Activated T-cell treated with anti-CD3 and anti-CD28 coated beads for 24 hours (primary cell): Measurements from ENCODE around the gene KRT33B.

ENCODE experiments used
- DNase-seq: peaks from one replicate; pipeline ENCODE4 v3.0.0-alpha.2; 2020; ENCODE audit warnings: low read depth

The KRT33B gene

DNA sequence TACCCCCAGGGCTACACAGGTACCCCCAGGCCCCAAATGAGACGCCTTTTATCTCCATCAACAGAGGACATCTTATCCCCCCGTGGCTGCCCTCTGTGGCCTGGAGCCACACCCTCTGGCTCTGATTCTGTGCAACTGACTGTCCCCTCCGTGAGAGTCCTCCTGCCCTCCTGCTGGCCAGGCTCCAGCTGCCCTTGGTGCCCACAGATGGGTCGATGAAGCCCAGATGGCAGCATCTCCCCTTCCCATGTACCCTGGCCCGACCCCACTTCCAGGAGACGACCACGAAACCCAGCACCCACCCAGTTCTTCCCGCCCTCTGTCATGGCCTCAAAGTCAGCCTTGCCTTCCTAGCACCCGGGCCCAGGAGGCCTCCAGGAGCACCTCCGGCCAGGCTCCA is 44.5 kb downstream of the KRT33B start:
- DNase-seq = no peak

DNA sequence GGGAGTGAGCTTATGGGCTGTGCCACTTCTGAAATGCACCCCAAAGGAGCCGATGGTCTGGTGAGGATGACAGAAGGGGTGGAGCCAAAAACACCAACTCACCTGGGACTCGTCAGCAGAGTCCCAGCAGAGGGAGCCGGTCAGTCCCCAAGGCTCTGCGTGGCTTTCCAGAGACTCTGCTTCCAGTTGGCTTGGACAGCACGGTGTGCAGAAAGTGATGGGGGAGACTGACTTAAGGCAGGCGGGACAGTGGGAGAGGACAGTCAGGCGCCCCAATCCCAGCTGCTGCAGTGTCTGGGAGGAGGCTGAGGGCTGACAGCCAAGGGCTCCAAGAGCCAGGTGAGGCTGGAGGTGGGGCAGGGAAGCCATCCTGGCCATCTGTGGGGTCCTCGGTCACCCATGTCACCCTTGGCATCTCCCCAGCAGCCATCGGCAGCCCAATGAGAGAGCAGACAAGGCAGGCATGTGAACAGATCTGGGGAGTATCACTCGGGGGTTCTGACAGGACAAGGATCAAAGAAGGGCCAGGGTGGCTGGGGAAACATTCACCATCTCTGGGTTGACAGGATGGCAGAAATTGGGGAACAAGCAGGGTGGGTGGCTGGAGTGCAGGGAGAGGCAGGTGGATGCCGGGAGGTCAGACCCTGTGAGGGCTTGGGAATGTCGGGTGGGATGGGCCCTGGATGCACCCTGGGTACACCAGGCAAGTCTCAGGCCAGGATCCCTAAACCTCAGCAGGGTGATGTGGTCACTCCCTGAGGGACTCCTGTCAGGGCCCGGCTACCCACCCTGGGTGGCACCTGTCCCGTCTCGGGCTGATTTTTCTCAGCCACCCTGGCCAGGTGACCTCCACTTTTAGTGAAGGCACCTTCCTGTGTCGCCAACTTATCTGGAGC is 45.2 kb downstream of the KRT33B start:
- DNase-seq = no peak

DNA sequence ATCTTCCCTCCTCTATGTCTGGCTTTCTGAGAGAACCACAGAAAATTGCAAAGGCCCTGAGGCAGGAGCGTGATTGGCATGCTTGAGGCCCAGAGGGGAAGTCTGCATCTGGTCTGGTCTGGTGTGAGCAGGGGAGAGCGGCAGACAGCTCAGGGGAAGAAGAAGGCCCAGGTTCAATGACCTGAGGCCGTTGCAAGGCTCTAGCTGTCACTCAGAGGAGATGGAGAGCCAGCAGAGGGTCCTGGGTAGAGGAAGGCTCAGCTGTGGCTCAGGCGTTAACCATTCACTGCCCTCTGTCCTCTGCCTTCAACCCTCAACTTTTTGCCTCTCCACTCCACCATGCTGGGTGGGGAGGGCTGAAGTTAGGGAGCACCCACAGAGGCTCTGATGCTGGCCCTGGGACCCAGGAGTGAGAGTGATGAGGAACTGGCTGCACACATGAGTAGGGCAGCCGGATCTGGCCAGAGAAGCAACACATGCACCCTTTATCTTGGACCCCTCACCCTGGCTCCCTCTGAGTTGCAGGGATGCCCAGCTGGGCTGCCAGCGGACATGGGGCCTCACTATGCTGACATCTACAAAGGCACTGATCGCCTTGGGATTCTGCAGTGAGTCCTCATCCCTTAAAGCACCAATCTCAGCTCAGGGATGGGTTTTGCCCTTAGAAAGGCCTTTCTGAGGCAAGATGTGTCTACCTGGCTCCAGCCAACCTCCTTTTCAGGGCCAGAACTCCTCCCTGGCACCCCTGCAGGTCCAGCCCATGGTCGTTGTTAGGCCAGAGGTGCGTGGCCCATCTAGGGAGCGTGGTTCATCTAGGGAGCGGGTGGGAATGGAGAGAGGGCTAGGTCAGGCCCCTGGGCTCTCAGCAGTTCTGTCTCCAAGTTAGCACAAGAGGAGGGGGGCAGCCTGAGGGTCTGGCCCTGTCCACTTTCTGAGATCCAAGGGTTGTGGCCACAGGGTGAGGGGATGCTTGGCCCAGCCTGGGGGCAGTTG is 46.4 kb downstream of the KRT33B start:
- DNase-seq = no peak

DNA sequence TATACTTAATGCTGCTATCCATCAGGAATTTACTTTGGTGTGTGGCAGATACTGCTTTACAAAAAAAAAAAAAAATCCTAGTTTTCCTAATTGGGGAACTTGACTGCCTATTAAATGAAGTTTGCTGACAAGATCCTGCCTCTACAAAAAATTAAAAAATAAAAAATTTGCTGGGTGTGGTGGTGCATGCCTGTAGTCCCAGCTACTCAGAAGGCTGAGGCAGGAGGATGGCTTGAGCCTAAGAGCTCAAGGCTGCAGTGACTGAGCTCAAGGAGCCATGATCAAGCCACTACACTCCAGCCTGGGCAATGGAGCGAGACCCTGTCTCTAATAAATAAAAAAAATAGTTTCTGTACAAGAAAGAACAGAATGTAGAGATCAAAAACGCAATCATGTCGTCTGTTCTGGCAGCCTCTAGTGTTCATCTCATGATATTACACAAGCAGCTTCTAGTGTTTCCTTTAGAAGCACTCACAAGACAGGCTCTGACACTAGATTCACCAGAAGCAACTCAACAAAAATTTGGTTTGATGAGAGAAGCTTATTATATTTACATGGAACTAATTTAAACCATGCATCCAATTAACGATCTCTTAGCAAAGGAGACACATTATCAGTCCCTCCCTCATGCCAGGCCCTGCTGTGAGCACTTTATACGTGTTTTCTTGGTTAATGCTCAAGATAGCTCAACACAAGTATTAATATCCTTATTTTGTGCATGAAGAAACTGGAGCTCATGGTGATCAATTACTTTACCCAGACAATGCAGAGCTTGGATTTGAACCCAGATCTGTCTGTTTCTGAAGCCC is 47.3 kb downstream of the KRT33B start:
- DNase-seq = no peak

DNA sequence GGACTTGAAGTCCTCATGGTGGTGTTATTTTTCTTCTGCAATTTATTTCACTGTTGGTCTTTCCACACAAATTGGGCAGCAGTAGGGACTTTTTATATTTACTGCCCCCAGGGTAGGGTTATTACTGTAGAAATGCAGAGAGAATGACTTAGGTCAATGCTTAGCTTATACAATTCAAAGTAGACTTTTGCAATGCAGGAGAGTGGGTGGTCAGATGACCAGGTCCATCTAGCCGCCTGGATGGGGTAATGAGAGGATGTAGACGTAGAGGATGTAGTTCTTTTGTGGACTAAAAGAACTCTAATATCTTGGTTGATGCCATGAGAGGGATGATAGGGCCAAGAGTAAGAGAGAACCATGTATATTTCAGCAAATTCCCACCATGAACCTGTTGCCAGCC is 51.4 kb downstream of the KRT33B start:
- DNase-seq = no peak

DNA sequence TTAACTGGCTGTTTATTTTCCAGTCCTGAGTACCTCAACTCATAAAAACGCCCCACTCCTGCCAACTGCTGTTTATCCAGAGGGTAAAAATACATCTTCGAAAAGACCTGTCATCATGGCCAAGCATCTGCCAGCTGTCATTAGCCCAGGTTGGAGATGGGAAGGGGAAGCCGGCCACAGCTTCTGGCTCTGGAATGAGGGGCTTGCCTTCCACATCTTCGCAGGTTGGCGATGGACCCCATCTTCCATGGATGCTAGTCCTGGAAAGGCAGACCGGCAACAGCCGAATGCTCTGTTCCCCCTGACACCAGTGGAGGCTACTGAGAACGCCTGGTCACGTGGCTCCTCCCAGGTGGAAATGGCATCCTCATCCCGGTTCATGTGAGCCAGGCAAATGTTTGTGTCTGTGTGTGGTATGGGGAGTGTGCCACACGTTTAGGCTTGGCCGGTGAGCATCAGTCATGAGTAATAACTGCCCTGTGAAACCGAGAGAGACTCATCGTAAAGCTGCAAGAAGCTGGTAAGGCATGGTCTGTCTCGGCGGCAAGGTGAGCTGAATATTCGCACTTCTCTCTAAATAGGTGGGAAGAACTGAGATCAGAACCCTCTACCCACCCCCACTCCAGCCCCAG is 53.7 kb downstream of the KRT33B start:
- no peak for DNase-seq

DNA sequence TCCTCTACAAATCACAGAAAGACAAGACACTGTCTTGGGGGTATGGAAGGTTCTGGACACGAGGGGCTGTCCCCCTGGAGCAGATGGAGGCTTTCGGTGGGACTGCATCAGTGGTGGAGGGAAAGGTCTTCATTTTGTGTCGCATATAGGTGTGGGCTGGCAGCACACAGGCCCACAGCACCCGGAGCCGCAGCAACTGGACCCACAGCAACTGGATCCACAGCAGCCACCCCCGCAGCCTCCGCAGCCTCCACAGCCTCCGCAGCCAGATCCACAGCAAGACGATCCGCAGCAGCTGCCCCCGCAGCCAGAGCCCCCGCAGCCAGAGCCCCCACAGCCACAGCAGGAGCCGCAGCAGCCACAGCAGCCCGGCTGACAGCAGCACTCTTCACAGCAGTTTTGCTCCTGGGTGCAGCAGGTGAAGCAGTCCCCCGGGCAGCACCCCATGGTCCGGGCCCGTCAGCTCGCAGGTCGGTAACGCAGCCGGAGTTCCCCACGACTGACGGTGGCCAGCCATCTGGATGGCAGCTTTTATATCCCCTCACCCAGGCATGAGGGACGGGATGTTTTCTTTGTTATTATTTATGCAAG is 54.3 kb downstream of the KRT33B start, which contains the start of gene KRTAP17-1:
Gene KRTAP17-1, minus strand, starts transcription at position 507 of the 591 bp plus-strand sequence. Its CDS starts 60 bp downstream, at position 447.
- DNase-seq = no peak
